ENCODE measurements around the gene AOAH.
A peak's percentile ranks its signal among the peaks of the same experiment; 100 is the strongest.

Gene AOAH

DNA sequence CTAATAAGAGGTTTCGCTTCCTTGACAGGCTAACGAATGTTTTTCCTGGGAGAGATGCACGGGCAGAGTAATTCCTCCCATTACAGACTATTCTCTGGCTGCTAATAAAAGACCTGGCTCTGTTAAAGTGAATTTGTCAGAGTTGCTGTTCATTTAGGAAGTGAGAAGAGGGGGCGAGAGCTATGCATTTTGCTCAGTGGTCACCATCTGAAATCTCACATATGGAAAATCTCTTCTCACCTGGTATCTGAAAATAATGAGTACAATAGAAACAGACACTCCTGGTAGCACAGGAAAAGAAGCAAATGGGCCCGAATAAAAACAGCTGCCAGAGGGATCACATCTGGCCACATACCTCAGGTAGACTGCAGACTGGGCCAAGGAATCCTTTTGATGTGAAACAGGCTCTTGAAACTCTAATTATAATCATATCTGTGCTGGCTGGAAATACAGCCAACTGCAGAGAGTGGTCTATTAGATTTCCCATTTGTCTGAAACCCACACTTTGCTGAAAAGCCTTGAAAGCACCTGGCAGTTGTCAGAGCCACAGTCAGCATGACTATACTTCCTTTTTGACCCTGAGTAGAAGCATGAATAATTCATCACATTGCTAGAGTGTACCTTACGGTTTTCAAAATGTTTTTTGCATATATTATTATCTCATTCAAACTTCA is 33.6 kb downstream of the AOAH start:
- no peak for DNase-seq

DNA sequence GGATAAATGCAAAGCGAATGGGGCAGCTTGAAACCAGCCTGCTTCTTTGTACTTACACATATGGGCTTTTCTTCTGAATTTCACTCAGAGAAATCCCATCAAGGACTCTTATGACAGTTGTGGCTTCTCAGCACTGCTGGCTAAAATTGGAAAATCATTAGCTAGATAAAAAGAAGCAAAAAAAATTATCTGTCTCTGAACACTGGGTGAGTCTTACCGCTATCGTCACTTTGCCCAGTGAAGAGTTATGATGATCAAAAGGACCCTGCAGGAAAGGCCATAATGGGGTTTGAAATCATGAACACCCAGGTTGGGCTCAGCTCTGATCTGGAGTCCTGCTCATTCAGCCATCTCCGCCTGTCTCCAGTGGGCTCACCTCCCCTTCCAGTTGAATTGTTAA is 34.3 kb downstream of the AOAH start:
- no peak for DNase-seq

DNA sequence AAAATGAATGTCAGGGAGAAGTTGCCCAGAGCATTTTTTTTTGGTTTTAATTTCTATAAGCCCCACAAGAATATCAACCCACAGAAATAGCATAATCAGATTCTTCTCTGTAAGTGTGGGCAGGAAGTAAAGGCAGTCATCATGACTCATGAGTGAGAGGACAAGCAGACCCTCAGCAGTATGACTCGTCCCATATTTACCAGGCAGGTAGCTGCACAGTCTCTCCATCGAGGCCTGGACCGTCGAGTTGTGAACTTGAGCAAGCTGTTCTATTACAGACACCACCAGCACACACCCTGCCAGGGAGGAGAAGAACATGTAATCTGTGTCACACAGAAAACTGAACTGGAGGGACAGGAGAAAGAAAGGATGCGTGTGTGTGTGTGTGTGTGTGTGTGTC is 37.8 kb downstream of the AOAH start:
- peak; percentile 92 for DNase-seq

DNA sequence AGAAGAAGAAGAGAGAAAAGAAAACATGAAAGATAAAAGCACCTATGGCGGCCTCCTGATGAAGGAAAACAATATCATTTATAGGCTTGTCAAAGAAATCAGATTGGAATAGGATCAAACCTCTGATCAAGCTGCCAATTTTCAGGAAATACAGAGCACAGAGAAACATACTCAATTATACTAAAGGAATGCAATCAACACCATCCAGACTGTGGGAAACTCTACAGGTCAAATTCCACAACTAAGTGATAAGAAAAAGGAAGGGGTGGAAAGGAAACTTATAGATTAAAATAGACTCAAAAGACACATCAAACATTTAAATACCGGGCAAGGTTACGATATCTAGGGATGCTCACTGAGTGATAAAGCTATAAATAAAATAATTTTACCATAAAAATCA is 39.3 kb downstream of the AOAH start:
- DNase-seq: no peak

DNA sequence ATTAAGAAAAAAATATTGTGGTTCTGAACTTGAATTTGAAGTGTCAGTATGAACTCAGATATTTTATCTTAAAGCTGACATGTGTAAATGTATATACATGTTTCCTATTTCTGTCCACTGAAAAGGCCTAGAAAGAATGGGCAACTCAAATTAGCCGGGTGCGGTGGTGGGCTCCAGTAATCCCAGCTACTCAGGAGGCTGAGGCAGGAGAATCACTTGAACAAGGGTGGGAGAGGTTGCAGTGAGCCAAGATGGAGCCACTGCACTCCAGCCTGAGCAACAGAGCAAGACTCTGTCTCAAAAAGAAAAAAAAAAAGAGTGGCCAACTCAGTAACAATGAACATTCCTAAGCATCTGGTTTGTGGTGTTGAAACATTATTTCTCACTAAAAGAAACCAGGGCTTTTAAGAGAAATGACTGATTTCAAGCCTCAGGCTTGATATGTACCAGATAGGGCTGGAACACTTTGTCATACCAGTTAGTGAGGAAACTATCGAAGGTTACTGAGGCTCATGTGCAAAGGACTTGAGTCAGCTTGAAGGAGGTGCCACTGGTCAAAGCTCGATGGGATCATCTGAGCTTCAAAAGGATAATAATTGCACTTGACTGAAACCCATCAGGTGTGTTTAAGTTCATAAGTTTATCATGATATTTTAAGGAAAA is 40.5 kb downstream of the AOAH start:
- DNase-seq: no peak

DNA sequence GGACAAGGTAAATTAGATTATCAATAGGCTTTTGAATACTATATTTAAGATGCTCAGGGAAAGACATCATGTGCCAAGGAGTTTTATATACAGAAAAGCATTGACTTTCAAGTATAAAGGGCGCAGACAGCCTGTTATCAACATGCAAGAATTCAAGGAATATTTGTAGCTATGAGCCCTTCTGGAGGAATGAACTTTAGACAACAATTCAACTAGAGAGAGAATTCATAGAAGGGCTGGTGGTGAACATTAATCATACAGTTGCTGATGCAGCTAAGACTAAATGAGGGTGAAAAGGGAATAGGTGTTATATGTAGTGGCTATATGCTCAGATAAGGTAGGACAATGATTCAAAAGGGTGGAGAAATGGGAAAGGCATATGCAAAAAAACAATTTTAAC is 41.2 kb downstream of the AOAH start:
- DNase-seq: no peak

DNA sequence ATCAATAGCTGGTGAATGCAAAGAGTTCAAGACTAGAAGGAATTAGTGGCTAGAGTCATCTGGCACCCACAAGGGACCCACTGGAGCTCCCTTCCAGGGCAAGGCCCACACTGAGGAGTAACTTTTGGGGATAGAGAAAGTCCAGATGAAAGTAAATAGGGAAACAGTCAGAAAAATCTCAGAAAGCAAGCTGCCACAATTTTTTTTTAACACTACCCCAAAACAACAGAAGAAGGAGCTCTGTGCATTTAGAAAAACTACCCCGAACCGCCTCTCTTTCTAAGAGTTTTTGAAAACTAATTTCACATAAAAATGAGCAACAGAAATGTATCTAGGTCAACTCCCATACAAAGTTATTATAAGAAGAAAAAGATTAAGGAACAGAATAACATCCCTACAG is 42.2 kb downstream of the AOAH start:
- no peak for DNase-seq

DNA sequence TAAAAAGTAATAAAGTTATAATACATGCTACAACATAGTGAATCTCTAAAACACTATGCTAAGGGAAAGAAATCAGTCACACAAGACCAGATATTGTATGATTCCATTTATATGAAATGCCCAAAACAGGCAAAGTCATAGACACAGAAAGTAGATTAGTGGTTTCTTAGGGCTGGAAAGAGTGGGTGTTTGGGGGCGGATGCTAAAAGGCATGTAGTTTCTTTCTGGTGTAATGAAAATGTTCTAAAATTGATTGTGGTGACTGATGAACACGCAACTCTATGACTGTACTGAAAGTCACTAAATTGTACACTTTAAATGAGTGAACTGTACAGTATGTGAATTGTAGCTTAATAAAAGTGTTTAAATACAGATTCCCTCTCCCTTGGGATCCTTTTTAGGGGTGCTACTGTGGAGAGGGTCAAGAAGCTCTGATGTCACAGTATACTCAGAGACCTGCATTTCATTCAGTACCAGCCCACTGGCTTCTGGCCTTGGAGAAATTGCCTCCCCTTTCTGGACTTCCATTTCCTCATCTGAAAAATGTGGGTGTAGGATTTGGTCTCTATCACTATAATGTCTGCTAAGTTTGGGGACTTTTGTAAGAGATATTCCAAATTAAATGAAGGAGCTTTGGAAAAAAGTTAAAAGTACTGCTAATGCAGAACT is 46.4 kb downstream of the AOAH start:
- no peak for DNase-seq

DNA sequence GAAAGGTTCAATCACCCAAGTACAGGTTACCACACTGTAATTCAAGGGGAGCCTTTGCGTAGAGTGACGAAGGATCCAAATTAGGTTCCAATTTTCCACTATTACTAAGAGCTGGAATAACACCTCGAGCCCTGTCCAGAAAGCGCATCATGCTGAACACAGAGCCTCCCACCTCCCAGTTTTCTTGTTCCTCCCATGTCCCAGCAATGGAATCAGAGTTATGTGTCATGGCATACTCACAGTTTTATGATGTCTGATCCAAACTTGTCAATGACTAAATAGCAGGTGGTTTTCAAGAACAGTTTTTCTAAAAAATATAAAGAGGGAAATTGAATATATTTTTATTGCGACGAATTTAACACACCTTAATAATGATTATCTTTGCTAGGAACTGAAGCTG is 50.6 kb downstream of the AOAH start:
- no peak for DNase-seq

DNA sequence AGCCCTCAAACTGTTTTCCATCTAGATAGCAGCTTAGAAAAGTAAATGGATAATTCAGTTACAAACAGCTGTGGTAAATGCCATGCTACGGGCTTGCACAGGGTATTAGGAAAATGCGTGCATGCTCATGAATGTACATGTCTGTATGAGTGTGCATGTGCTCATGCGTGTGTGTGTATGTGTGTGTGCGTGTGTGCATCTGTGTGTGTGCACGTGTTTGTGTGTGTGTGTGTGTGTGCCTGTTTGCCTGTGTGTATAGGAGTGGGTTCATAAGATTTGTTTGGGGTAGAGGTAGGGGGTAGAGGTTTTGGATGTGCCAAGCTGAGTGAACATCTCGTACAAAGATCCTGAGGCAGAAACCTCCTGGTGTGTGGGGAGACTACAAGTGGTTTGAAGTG is 52.9 kb downstream of the AOAH start:
- DNase-seq: no peak

DNA sequence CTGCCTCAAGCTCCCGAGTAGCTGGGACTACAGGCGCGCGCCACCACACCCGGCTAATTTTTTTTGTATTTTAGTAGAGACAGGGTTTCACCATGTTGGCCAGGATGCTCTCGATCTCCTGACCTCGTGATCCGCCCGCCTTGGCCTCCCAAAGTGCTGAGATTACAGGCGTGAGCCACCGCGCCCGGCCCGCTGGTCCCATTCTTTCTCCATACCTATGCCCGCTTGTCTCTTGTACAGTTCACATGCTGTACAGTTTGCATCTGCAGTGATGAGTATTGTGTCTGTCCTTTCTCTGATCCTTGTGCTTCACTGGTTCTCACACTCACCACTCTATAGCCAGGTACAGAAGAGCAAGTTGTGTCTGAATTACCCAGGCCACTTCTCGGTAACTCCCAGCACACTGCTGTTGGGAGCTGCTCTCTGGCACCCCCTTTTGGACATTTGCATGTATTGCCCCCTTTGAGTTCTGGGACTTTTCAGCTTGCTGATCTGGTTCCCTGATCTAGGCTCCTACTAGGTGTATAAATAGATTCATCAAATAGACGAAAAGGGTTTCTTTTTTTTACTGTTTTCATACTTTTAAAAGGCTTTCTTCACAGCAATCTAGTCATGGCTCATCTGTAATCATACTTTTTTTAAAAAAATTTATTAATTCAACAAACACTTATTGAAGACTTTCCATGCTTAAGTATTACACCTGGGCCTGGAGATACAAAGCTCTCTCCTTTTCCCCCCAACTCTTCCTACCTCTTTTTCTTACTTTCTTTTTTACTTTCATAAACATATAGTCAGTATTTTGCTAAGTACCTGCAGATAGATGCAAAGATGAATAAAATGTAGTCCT is 53.5 kb downstream of the AOAH start:
- peak; percentile 79 for DNase-seq

DNA sequence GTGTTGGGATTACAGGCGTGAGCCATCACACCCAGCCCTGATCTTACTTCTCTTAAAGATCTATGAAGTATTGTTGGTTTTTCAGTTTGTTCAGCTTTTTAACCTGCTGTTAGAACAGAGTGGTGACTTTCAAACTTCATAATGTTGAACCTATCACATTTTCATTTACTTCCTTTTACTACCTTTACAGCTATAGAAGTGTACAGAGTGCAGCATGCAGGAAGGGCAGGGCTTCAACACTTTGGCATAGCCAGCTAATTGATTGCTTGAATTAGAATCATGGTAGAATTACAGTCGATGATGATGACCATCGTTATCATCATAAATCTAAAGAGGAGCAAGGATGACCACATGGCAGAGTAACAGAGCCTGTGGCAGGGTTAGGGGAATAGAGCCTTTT is 55.5 kb downstream of the AOAH start:
- no peak for DNase-seq

DNA sequence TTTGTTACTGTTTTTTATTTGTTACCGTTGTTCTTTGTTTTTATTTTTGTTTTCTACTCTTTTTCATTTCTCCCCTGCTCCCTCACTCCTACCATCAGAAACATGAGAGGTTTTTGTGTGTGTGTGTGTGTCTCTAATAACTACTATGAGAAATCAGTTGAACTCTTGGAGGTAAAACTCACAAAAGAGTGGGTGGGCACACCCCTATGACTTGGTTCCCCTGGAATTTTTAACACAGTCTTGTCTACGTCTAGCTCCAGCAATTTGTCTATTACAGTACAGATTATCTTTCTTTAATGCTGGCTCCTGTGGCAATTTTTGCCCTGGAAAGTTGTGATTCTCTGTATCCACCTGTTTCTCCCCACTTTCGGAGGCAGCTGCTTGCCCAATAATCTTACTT is 56.2 kb downstream of the AOAH start:
- no peak for DNase-seq

DNA sequence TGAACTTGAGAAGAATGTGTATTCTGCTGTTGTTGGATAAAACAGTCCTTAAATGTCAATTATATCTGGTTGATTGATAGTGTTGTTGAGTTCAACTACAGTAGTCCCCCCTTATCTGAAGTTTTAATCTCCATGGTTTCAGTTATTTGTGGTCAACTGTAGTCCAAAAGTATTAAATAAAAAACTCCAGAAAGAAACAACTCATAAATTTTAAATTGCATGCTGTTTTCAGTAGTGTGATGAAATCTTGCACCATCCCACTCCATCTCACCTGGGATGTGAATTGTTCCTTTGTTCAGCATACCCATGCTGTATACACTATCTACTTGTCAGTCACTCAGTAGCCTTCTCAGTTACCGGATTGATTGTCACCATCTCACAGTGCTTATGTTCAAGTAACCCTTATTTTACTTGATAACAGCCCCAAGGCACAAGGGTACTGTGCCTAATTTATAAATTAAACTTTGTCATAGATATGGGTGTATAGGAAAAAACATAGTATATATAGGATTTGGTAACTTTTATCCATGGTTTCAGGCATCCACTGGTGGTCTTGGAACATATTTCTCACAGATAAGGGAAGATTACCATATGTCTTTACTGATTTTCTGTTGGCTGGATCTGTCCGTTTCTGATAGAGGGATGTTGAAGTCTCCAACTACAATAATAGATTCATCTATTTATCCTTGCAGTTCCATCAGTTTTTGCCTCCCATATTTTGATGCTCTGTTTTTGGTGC is 57.1 kb downstream of the AOAH start:
- no peak for DNase-seq

DNA sequence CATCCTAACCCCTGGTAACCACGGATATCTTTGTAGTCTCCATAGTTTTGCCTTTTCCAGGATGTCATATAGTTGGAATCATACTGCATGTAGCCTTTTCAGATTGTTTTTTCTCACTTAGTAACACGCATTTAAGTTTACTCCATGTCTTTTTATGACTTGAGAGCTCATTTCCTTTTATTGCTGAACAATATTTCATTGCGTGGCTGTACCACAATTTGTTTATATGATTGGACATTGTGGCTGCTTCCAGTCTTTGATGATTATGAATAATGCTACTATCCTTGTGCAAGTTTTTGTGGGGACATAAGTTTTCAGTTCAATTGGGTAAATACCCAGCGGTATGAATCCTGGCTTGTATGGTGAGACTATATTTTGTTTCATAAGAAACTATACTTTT is 60.8 kb downstream of the AOAH start:
- no peak for DNase-seq

DNA sequence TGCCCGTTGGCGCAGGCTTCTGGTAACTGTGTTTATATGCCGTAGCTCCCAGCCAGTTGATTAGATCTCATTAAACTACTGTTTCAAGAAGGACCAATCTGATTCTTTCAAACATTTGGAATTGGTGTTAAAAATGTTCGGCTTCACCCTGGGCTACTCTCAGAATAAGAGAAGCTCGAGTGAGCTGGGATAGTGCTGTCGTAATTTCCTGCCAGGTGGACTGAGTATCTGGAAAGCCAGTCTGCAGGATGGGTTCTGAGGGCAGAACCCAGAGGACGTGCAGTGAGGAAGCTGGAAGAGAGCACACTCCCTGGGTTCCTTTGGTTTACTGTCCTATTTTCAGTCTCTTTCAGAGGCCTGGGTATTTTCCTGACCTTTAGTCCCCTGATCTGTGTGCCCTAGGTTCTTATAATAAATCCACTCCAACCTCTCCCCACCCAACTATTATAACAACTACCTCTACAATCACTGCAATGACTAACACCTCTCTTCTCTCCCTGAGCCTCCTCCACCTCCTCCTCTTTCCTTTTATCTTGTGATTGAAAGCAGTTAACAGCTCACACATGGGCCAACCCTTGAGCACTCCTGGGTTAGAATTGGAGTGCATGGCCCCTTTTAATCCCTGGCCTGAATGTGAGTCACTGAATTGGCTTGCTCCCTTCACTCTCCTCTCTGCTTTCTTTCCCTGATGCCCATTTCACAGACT is 63.0 kb downstream of the AOAH start:
- peak; percentile 89 for DNase-seq

DNA sequence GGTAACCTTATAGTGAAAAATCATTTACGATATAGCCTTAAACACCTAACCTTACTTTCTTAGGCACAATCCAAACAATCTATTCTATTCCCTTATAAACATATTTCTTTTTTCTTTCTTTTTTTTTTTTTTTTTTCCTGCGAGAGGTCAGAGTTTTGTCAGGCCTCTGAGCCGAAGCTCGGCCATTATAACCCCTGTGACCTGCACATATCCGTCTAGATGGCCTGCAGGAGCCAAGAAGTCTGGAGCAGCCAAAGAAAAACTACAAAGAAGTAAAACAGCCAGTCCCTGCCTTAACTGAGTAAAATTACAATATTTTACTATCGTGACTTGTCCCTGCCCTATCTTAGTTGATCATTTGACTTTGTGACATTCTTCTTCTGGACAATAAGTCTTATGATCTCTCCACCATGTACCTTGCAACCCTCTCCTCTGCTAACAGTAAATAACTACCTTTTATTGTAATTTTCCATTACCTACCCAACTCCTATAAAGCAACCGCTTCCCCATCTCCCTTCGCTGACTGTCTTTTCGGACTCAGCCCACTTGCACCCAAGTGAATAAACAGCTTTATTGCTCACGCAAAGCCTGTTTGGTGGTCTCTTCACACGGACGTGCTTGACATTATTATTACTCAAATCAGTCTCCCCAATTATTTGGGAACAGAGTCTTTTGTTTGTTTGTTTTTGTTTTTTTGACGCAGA is 64.5 kb downstream of the AOAH start:
- DNase-seq: no peak

DNA sequence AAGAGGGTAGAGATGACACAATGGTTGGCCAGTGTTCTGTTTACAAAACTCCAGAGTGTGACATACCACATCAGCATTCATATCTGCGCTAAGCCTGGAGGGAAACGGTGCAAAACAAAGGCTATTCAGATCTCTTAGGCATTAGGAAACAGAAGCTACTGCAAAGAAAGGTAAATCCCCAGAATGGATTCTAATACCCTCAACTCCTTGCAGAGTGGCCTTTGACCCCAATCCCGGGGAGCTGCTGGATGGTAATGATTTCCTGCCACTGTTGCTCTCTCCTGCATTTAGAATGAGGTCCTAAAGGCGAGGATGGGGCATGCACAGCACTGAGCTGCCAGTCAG is 65.2 kb downstream of the AOAH start:
- peak; percentile 79 for DNase-seq

DNA sequence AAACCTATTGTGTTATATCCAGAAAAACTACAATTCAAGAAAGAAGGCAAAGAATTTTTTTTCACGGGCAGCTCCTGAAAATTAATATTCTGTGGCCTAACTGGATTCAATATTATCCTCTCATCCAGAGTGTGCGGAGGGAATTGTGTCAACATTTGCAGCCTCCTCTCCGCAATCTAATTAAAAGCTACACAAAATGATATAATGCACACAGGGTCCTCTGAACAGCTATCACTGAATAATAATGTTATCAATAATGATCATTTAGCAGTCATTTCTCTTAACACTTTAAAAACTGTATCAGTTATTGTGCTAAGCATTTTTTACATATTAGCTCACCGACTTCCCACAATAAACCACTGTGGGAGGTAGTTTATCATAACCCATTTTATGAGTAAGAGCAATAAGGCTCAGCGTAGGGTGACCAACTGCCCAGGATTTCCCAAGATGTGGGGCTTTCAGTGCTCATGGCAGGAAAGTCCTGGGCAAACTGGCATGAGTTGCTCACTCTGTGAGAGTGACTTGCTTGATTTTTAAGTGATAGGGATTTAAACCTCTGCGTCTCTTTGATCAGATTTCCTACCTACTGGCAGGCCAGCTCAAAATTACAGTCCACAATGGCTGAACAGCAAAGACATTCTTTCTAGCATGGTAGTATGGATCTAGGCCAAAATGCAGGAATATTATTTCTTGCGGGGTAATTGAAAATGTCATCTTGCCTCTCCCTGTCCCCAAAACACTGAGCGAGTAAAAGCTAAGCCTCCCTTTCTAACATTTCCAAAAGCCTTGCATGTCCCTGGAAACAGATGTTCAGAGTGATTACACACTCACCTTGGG is 65.7 kb downstream of the AOAH start:
- DNase-seq: no peak

DNA sequence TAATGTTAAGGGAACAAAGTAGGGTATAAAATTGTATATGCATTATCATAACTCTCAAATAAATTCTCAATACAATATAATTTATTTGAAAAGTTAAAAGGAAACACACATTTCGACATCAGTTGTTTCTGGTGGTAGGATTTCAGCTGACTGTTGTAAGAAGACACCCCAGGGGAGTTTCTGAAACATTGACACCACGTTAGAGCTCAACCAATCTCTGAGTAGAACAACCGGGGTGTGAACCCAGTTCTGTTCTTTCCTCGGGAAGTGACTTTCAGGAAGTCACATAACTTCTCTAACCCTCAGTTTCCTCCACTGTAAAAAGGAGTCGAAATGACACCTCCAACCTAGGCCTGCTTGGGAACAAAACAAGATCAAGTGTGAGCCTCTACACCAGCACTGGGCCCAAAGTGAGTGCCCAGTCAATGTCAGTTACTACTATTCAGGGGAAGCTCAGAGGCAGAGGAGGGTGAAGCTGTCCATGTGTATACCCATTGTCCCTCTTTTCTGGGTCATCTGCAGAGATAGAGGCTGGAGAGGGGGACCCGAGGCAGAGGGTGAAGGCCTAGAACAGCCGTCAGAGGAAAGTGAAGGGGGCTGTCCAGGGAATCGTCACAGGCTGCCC is 67.1 kb downstream of the AOAH start:
- no peak for DNase-seq
